NCI-H1092 (cell line): ENCODE measurements around the gene CD300LG.

ENCODE experiments used
- DNase-seq: peaks from one replicate; lab custom pipeline; 2025; lab: John Stamatoyannopoulos, UW

The CD300LG gene

DNA sequence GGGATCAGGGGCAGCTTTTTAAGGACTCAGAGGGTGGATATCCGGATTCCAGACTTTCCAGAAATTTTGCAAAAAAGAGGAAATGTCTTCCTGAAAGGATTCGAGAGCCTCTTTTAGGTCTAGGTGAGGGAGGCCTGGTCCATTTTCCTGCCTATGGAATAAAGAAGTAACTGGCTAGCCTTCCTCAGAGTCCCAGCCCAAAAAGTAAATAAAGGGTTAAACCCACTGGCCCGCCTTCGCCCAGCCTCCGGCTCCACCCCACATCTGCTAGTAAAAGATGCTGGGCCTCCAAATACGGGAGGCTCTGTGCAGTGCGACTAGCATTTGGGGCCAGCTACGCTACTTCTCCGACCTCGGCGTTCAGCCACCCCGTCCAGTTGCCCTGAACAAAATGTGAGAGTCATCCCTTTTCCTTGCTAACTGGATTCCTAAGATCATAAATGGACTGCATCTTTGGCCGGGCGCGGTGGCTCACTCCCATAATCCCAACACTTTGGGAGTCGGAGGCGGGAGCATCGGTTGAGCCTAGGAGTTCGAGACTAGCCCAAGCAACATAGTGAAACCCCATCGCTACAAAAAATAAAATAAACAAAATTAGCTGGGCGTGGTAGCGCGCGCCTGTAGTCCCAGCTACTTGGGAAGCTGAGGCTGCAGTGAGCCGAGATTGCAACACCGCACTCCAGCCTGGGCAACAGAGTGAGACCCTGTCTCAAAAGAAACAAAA, 61.2 kb downstream of the CD300LG start:
- no peak for DNase-seq

DNA sequence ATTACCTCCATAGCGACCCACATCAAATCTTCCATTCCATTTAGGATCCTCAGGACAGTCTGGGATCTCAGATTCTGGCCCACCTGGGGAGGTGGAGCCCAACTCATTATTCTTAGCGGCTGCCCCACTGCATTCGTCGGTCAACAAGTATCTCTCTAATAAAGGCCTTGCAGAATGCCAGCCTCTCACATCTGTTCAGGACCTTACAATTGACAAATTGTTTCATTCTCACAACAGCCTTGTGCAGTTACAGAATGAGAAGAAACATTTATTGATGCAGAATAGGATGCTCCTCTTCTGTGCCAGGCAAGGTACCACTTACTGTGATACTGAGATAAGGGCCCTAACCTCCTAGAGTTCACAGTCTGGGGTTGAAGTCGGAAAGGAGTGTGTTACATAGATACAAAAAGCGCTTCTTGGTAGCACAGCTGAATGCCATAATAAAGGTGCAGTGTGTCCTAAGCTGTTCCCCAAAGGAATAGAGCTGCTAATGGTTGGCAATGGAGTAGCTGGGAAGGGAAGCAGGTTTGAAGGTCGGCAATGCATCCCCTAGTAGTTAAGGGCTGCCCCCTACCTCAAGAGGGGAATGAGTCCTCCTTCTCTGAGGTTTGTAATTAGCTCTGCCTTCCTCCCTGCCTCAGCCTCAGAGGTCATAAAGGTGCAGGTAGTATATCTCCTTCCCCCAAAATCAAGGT, 62.7 kb downstream of the CD300LG start:
- no peak for DNase-seq

DNA sequence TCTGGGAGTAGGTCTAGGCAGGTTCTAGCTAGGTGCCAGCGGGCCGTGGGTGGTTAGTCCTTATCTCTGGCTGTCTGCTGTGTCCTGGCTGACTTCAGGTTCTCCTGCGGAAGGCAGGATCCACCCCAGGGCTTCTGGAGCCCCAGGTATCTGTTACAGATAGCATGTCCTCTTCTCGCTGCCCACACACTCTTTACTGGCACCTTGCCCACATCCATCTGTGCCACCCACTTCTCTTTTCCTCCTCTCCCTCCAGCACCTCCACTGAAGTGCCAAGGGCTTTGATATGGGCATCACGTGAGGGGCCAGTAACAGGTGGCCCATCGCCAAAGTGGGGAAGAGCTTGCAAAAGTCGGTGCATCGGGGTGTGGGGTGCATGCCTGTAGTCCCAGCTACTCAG, 64.9 kb downstream of the CD300LG start:
- no peak for DNase-seq

DNA sequence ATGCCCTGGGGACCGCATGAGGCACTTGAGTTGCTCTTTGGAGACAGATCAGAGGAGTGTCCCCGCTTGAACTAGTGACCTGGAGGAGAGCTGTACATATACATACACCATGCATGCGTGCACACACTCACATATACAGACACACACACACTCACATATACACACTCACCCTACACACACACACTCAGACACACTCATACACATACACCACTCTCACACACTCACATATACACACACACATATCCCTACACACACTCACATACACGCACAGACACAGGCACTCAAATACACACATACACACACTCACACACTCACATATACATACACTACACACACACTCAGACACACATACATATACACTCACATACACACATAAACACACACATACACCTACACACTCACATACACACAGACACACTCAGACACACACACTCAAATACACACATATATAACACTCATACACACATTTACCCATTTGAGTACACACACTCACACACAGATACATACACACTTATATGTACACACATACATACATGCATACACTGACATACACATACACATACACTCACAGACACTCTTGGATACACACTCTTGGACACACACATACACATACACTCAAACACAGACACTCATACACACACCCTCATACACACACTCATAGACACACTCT, 65.8 kb downstream of the CD300LG start:
- no peak for DNase-seq
